ENCODE data around the gene PMP22.

The PMP22 gene

GRCh38 chr17:15265131-15265530 lies at the start of gene PMP22:
PMP22 (minus strand) TSS chr17:15265326; CDS start chr17:15260727, 4,599 bp downstream.
- DNase-seq = no peak

GRCh38 chr17:15311996-15312395 lies 46.9 kb upstream of the PMP22 start:
- DNase-seq = no peak

- DNase-seq = no peak
Measured at GRCh38 chr17:15309793-15310192, 44.7 kb upstream of the PMP22 start.

DNA sequence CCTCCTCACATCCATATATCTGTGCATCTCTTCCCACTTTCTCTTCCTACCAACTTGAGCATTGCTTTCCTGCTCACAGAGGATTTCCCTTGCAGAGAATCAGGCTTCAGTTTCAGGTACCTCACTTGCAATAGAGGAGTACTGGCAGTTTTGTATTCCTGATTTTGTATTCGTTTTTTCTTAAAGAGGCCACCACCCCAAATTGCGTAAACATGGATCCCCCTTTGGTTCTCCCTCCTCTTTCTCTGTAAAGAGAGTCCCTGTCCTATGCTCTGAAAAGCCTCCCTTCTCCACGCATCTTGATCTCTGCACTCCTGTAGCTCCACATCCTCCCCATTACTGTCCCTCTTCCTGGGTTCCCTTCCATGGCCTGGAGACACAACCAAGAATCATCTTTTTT lies 44.1 kb upstream of the PMP22 start:
- no peak for DNase-seq

- no peak for DNase-seq
Measured at GRCh38 chr17:15308758-15309157, 43.6 kb upstream of the PMP22 start.

- no peak for DNase-seq
Measured at GRCh38 chr17:15307710-15308111, 42.6 kb upstream of the PMP22 start.

DNA sequence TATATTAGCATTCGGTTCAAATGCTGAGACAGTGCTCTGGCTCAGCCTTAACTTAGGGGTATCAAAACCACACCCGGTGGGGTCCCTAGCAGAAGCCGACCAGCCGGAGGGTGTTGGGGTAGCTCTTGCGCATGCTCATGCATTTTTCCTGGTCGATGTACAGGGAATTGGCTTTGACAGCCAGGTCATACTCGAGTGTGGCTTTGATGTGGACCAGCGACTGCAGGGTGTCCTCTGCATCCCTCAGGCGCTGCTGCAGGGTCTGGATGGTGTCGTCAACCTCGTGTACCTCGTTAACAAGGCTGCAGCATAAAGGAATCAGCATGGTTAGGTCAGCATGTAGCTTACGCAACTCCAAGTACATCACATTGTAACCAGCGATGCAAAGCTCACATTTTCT lies 38.7 kb upstream of the PMP22 start:
- DNase-seq = no peak

DNA sequence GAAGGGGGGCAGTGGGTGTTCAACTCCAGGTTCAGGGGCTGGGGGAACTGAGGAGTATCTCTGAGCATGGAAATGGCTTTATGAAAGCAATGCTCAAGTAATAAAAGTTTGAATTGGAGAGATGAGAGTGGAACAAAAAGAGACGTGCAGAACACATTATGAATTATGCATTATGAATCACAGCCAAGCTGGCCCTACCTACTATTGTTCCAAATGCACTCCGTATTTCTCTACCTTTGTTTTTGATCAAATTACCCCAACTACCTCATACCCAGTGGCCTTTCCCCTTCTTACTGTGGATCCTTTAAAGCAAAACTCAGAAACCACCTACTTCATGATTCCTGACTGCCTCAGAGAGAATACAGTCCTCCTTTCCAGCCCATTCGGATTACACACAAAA lies 38.1 kb upstream of the PMP22 start:
- no peak for DNase-seq

DNA sequence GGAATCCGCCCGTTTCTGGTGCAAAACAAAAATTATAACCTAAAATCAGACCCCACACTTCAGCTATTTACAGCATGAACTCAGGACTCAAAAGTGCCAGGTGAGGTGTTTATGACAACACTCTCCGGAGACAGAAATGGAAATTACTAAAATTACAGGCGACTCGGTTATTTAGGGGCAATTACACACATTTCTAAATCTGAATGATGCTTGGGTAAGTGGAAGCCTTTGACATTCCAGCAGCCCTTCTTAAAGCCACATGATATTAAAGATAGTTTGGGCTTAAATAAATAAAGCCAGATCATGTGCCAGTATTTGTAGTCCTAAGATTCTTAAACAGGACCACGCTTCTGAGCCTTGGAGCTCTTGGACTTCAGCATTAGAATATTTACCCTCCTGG lies 36.7 kb upstream of the PMP22 start:
- DNase-seq = no peak

DNA sequence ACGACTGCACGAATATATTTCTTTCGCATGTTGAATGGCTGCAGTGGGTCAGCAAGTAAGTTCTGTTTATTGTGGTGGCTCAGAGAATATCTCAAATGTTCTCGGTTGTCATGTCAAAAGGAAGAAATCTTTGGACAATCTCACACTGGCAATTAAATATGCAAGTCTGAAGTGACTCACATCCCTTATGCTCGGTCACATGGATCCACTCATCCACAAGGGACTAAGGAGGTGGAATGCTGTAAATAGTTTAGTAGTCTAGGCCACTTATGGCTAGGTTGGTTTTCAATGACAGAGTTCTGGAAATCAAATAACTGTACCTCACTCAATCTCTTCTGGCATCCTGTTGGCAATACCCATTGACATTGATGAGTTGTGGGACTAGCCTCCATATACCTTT lies 33.0 kb upstream of the PMP22 start:
- no peak for DNase-seq

DNA sequence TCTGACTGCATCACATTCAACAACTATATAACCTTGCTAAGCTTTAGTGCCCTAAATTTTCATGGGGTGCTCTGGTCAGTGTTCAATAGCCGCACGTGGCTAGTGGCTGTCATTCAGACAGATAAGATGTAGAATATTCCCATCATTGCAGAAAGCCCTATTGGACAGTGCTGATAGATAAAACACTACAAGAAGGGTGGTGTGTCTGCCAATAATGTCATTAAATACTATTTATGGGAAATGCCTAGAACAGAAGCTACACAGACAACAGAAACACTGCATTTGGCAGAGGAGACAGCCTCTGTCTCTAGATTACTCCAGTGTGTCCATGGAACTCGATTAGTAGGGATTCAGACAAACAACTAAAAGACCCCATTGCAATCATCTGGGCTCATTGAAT lies 28.4 kb upstream of the PMP22 start:
- no peak for DNase-seq

GRCh38 chr17:15291674-15292361 lies 26.7 kb upstream of the PMP22 start:
- DNase-seq = no peak

DNA sequence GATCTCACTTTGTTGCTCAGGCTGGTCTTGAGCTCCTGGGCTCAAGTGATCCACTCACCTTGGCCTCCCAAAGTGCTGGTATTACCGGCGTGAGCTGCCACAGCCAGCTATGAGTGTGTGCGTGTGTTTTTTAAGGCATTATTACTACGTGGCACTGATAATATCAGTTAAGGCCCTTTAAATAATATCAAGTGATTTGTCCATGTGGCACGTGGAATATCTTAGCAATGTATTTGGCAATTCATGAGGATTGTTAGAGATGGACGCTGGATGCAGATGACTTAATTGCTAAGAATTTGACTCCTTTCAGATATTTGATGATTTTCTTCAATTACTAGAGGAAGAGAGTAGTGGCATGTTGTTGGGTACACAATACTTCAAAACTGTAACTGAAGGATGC lies 25.5 kb upstream of the PMP22 start:
- no peak for DNase-seq

- no peak for DNase-seq
Measured at GRCh38 chr17:15289285-15290183, 24.4 kb upstream of the PMP22 start.

- DNase-seq = no peak
Measured at GRCh38 chr17:15288859-15289258, 23.7 kb upstream of the PMP22 start.

DNA sequence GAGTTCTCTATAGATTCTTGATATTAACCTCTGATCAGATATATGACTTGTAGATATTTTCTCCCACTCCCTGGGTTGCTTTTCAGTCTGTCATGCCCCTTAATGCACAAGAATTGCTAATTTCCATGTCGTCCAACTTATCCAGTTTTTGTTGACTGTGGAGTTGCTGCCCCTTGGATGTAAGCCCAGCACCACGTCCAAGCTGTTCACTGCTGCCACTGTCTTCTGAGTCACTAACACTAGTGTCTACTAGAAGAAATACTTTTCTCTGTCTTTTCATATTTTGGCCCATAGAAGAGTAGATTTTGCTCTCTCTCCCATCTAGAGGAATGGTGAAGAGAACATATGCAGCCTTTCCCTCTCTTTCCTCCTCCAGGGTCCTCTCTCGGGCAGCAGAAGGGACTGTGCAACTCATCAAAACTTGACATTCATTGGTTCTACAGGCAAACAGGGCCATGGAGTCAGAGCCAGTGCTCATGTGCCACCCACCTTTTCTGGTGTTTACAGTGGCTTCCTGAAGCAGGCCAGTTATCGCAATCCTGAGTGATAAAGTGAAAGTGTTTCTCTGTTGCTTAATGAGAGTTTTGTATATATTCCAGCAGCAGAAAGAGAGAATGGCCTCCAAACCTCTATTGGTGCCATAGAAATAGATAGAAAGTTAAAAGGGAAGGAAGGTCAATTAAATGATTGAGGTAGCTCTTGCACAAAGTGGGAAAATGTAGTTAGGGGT lies 22.6 kb upstream of the PMP22 start:
- no peak for DNase-seq

GRCh38 chr17:15285466-15285865 lies 20.3 kb upstream of the PMP22 start:
- DNase-seq = no peak

- DNase-seq = no peak
Measured at GRCh38 chr17:15284537-15284936, 19.4 kb upstream of the PMP22 start.

DNA sequence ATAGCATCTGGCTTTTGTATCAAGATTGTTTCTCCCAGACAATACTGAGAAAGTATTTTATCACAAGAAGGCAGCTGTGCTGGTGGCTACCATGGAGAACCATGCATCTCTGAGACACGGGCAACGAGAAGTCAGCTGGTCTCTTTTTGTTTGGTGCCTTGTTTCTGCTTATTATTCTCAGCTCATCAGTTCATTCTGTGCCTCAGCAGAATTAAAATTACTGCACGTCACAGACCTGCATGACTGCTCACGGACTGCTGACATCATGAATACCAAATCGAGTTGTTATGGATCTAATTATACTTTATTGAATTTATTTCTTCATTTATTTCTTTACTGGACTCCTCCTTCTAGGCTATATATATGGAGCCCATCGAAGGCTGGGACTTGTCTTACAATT lies 19.0 kb upstream of the PMP22 start:
- DNase-seq = no peak

- DNase-seq = no peak
Measured at GRCh38 chr17:15281909-15282308, 16.8 kb upstream of the PMP22 start.

DNA sequence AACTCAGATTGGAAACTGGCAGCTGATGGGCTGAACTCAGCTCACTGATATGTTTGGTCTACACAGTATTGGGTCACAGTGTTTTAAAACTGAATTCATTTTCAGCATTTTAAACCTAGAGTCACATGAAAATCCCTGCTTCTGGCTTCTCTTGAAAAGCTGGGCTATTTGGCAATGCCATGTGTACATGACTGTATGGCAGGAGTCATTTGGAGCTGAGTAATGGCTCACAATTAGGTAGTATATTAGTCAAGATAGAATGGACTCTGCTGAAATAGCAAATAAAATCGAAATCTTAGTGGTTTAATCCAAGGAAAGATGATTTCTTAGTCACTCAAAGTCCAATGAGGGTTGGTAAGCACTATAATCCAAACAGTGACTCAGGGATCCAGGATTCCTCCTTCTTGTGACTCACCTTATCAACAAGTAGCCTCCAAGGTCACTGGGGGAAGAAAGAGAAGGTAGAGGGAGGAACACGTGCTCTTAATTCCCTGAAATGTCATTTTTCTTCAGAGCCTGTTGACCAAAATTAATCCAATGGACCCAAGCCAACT lies 13.9 kb upstream of the PMP22 start:
- no peak for DNase-seq

GRCh38 chr17:15278380-15278779 lies 13.3 kb upstream of the PMP22 start:
- no peak for DNase-seq

DNA sequence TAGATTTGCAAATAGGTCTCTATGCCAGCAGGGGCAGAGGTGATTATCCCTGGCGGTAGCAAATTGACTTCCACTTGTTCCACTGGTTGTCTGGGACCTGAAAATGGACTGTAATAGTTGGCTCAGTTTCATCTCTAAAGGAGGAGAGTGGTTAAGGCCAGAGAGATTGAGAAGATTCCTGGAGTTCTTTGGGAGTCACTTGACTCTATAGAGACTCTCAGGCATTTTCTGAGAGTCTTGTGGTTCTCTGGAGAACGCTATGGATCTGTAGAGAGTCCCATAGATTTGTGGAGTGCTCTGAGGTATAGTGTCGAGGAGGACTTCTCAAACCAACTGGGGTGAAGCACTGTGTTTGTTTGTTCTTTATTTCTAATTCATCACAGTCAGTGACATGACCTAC lies 8.9 kb upstream of the PMP22 start:
- DNase-seq = no peak
